B cell (primary cell): Measurements from ENCODE around the gene COL19A1. TPM values are rescaled to one million over a fixed set of nuclear protein-coding genes. Genes with fewer than 3 reads are reported as not detected.

Experiments
- ATAC-seq: fragments of 200-7000 bp; cut with Tn5 transposase; one replicate; pipeline ENCODE4 v1.10.0; 2021; ENCODE audit warnings: low read depth, mild to moderate bottlenecking, moderate number of reproducible peaks, moderate library complexity
- CTCF ChIA-PET: fragments of 350-600 bp; sonication (Branson Sonifier 250); formaldehyde crosslinking; loops from one replicate; lab custom pipeline; 2021; ENCODE audit warnings: antibody characterized with exemption, inconsistent platforms; lab: Charles Lee
- POLR2A ChIA-PET: fragments of 350-600 bp; sonication (Branson Sonifier 250); formaldehyde crosslinking; loops from one replicate; lab custom pipeline; 2021; ENCODE audit warnings: antibody characterized with exemption; lab: Charles Lee
- DNase-seq: peaks from one replicate; pipeline ENCODE4 v3.0.0; 2013
- H2AFZ ChIP-seq: 2 replicates; pipeline ENCODE4 v1.6.1; 2012; ENCODE audit warnings: mild to moderate bottlenecking, low read depth, low read length; ENCODE audit not compliant: insufficient read depth, poor library complexity, severe bottlenecking
- H3K27ac ChIP-seq, 2 donors: 1 replicate in 1 of 2; 2 replicates in 1 of 2; pipeline ENCODE4 v1.5.1; 2012 to 2013; ENCODE audit warnings: low read length in 2 of 2, mild to moderate bottlenecking in 2 of 2, moderate library complexity in 1 of 2
- H3K27me3 ChIP-seq, 4 experiments: fragments of 200-600 bp in 1 of 4; sonication (generic) in 1 of 4; replicated peaks in 1 of 4; 1 replicate in 2 of 4; 2 replicates in 2 of 4; pipeline versions ENCODE4 v1.6.1 to v1.7.0; 2013 to 2016; ENCODE audit warnings: low read length in 3 of 4, mild to moderate bottlenecking in 2 of 4, mixed read lengths in 1 of 4, moderate library complexity in 1 of 4; ENCODE audit not compliant: insufficient read depth in 4 of 4, control insufficient read depth in 3 of 4; ENCODE audit errors: control extremely low read depth in 1 of 4
- H3K36me3 ChIP-seq, 2 experiments: replicated peaks in 1 of 2; 1 replicate in 1 of 2; 2 replicates in 1 of 2; pipeline versions ENCODE4 v1.6.1 to v1.7.1; 2013; ENCODE audit warnings: low read length in 1 of 2; ENCODE audit not compliant: insufficient read depth in 2 of 2, control insufficient read depth in 1 of 2; ENCODE audit errors: control extremely low read depth in 1 of 2, extremely low read depth in 1 of 2
- H3K4me1 ChIP-seq, 2 donors: fragments of 200-600 bp in 1 of 2; sonication (generic) in 1 of 2; 1 replicate in 1 of 2; 2 replicates in 1 of 2; pipeline versions ENCODE4 v1.5.1 to v1.6.1; 2013 to 2017; ENCODE audit warnings: low read length in 2 of 2; ENCODE audit not compliant: control insufficient read depth in 2 of 2, insufficient read depth in 2 of 2
- H3K4me2 ChIP-seq: replicated peaks from 2 replicates; pipeline ENCODE3; 2012; ENCODE audit warnings: mild to moderate bottlenecking, low read depth, low read length; ENCODE audit not compliant: poor library complexity, severe bottlenecking
- H3K4me3 ChIP-seq, 5 experiments: fragments of 200-600 bp in 1 of 5; sonication (generic) in 1 of 5; 1 replicate in 3 of 5; 2 replicates in 2 of 5; pipeline versions ENCODE4 v1.5.1 to v1.7.0; 2011 to 2016; ENCODE audit warnings: low read length in 4 of 5, mild to moderate bottlenecking in 4 of 5, low read depth in 2 of 5, control low read depth in 1 of 5, moderate library complexity in 1 of 5; ENCODE audit not compliant: insufficient read depth in 1 of 5; ENCODE audit errors: control extremely low read depth in 1 of 5, extremely low read depth in 1 of 5
- H3K79me2 ChIP-seq: fragments of 200-600 bp; sonication (generic); one replicate; pipeline ENCODE4 v1.6.0; 2016; ENCODE audit warnings: low read length; ENCODE audit not compliant: control insufficient read depth, insufficient read depth
- H3K9ac ChIP-seq: fragments of 200-600 bp; sonication (generic); 2 replicates; pipeline ENCODE4 v1.6.1; 2017; ENCODE audit warnings: mild to moderate bottlenecking, low read length, moderate library complexity
- H3K9me3 ChIP-seq, 3 donors: one replicate each; pipeline versions ENCODE4 v1.6.1 to v1.7.1; 2013; ENCODE audit warnings: low read length in 2 of 3; ENCODE audit not compliant: control insufficient read depth in 2 of 3, insufficient read depth in 1 of 3; ENCODE audit errors: control extremely low read depth in 1 of 3
- H4K20me1 ChIP-seq: 2 replicates; pipeline ENCODE4 v1.6.0; 2012; ENCODE audit warnings: mild to moderate bottlenecking, low read length; ENCODE audit not compliant: insufficient read depth, control insufficient read depth, poor library complexity, severe bottlenecking
- H3K27ac Mint-ChIP-seq: one replicate; pipeline ENCODE4 v1.8.0; 2021; ENCODE audit warnings: mixed read lengths
- H3K27me3 Mint-ChIP-seq: one replicate; pipeline ENCODE4 v1.8.0; 2021; ENCODE audit warnings: mixed read lengths
- H3K4me1 Mint-ChIP-seq: one replicate; pipeline ENCODE4 v1.8.0; 2021; ENCODE audit warnings: mixed read lengths
- H3K4me3 Mint-ChIP-seq: one replicate; pipeline ENCODE4 v1.8.0; 2021; ENCODE audit warnings: mixed read lengths
- H3K9me3 Mint-ChIP-seq: one replicate; pipeline ENCODE4 v1.8.0; 2022; ENCODE audit warnings: mixed read lengths; ENCODE audit not compliant: insufficient read depth
- EZH2 ChIP-seq: IDR thresholded peaks from 2 replicates; pipeline ENCODE4 v1.6.1; 2012; ENCODE audit warnings: borderline replicate concordance, low read depth, mild to moderate bottlenecking, moderate library complexity, low read length; ENCODE audit not compliant: insufficient read depth, poor library complexity, severe bottlenecking
- WGBS: methylation state at CpG from one replicate; pipeline ENCODE4 v1.1.5; 2013; ENCODE audit warnings: missing lambda C conversion rate; ENCODE audit not compliant: insufficient coverage; 5-methylcytosine and 5-hydroxymethylcytosine counted together
- intact Hi-C: fragments of 100-400 bp; cut with micrococcal nuclease; formaldehyde crosslinking; loops from one replicate; pipeline ENCODE4 v1.10.0; 2022
- polyA plus RNA-seq: library from polyadenylated mRNA; depleted of rRNA; stranded (reverse); fragments of >200 nt; gene quantifications from 2 replicates; pipeline ENCODE4 v1.2.3, GENCODE V29; 2012
- total RNA-seq, 2 donors: library from RNA; stranded (reverse); fragments of 120-200 nt in 1 of 2; gene quantifications; 1 replicate in 1 of 2; 2 replicates in 1 of 2; pipeline versions ENCODE4 v1.2.3 to v1.2.4, GENCODE V29; 2013 to 2022
- TF ChIP-seq, protein P1 (sequence below): fragments of 200-600 bp; IDR thresholded peaks from one replicate; pipeline ENCODE4 v1.8.0; 2022; ENCODE audit warnings: antibody characterized with exemption, mild to moderate bottlenecking

COL19A1 gene
- total and polyA plus RNA-seq, 2 donors (not counting 1 experiment from before 2014, with no cell fraction given): 14.6 to 61.4 TPM

GRCh38 chr6:70253923-70254322, 387.6 kb downstream of the COL19A1 start:
- Histone ChIP-seq H2AFZ (no peak overlapping the region), H3K9ac (no peak overlapping the region), H3K4me2 (no peak overlapping the region), H3K4me1 (no peaks in the 10 kb centered on the region), H3K27me3 (peaks cover 0 to 4% (median 1%) of the 10 kb centered on the region in 4 experiments), H3K79me2 (no peaks in the 10 kb centered on the region), H3K9me3 (no peaks in the 10 kb centered on the region), H4K20me1 (no peaks in the 10 kb centered on the region), H3K27ac (no peak overlapping the region), H3K4me3 (no peak overlapping the region), H3K36me3 (no peaks in the 10 kb centered on the region)
- no peak for TF ChIP-seq EZH2
- TF ChIP-seq, protein P1, sequence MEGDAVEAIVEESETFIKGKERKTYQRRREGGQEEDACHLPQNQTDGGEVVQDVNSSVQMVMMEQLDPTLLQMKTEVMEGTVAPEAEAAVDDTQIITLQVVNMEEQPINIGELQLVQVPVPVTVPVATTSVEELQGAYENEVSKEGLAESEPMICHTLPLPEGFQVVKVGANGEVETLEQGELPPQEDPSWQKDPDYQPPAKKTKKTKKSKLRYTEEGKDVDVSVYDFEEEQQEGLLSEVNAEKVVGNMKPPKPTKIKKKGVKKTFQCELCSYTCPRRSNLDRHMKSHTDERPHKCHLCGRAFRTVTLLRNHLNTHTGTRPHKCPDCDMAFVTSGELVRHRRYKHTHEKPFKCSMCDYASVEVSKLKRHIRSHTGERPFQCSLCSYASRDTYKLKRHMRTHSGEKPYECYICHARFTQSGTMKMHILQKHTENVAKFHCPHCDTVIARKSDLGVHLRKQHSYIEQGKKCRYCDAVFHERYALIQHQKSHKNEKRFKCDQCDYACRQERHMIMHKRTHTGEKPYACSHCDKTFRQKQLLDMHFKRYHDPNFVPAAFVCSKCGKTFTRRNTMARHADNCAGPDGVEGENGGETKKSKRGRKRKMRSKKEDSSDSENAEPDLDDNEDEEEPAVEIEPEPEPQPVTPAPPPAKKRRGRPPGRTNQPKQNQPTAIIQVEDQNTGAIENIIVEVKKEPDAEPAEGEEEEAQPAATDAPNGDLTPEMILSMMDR: no peak
- H3K27ac Mint-ChIP-seq: no peak overlapping the region
- CTCF ChIA-PET: interaction anchor here (1.1 kb wide), 1 partner anchor 8 kb away, joined by 3 read pairs; no protein-coding TSS in a partner anchor
- H3K27me3 Mint-ChIP-seq: peaks cover 8% of the 10 kb centered on the region
- WGBS: no CpG with 5 or more reads among the region's 3 CpGs
- no peaks in the 10 kb centered on the region for H3K4me1 Mint-ChIP-seq
- intact Hi-C loops: no loop called here
- ATAC-seq: no peak
- no peak overlapping the region for H3K4me3 Mint-ChIP-seq
- no peaks in the 10 kb centered on the region for H3K9me3 Mint-ChIP-seq
- POLR2A ChIA-PET: no interaction called here
- DNase-seq: no peak

GRCh38 chr6:70254784-70255183, 388.4 kb downstream of the COL19A1 start:
- WGBS: 100% methylated on average over 1 of the region's 2 CpGs
- Histone ChIP-seq H3K27ac (no peak overlapping the region), H3K36me3 (no peaks in the 10 kb centered on the region), H3K79me2 (no peaks in the 10 kb centered on the region), H3K4me3 (no peak overlapping the region), H3K4me2 (no peak overlapping the region), H4K20me1 (no peaks in the 10 kb centered on the region), H3K27me3 (peaks cover 0 to 4% (median 1%) of the 10 kb centered on the region in 4 experiments), H3K9ac (no peak overlapping the region), H2AFZ (no peak overlapping the region), H3K4me1 (no peaks in the 10 kb centered on the region), H3K9me3 (no peaks in the 10 kb centered on the region)
- peaks cover 11% of the 10 kb centered on the region for H3K27me3 Mint-ChIP-seq
- H3K27ac Mint-ChIP-seq: no peak overlapping the region
- intact Hi-C loops: no loop called here
- TF ChIP-seq EZH2: no peak
- TF ChIP-seq, protein P1: no peak
- H3K4me1 Mint-ChIP-seq: no peaks in the 10 kb centered on the region
- no peak for DNase-seq
- ChIA-PET CTCF (no interaction called here), POLR2A (no interaction called here)
- no peak for ATAC-seq
- H3K9me3 Mint-ChIP-seq: no peaks in the 10 kb centered on the region
- no peak overlapping the region for H3K4me3 Mint-ChIP-seq
